ENCODE measurements around the gene PCGF1. TPM values are rescaled to one million over a fixed set of nuclear protein-coding genes. Genes with fewer than 3 reads are reported as not detected.
A peak's percentile ranks its signal among the peaks of the same experiment; 100 is the strongest.

PCGF1 gene
- total and polyA plus RNA-seq, 2 of the 4 experiments (the other 2 are of a cell fraction) = 23.4 to 31.4 TPM

DNA sequence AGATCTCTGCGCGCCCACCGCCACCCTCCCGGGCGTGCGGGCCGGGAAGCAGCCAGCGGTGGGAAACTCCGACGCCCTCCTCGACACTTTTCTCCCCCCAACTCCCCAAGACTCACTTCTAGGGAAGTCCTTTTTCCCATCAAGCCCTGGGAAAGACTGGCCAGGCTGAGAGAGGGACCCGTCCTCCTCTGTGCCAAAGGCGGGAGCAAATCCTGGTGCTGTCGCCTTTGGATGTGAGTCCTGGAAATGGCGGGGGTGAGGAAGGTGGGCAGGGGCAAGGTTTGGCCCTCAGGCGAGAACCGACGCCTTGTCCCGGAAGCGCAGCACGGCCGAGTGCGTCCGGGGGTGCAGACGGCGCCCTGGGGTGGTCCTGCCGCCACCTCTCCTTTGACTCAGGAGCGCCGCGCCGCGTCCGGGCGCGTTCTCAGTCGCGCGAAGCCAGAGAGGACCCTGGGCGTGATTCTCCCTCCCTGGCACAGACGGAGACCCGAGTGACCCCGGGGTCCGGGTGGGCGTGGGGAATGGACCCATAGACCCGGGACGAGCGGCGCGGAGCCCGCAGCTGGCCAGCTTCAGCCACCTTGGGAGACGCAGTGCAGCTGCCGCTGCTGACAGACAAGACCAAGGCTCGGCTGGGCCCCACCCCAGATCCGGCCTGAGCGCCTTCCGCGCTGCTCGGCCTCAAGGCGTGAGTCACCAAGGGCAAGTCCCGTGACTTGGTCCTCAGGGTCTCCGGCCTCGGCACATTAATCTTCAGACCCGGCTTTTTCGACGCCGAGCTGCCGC, 4.6 kb downstream of the PCGF1 start:
- dilution Hi-C loops (cut with HindIII; ENCODE audit: low sequenced_read_pairs, unreplicated experiment) = no loop called here
- Histone ChIP-seq H3K4me3 (ENCODE audit: insufficient read depth, low read depth, low read length) (peak overlapping the region; percentile 43), H3K18ac (ENCODE audit: low read depth, low read length) (peak overlapping the region; percentile 41; the same call in 1 of the 2 replicates), H3K4ac (ENCODE audit: low read depth, low read length) (peak overlapping the region; percentile 94), H3K36me3 (ENCODE audit: control insufficient read depth, insufficient read depth, low read length) (peaks cover 16% of the 10 kb centered on the region), H3K56ac (ENCODE audit: extremely low read depth, insufficient read depth, low read length) (peak overlapping the region; percentile 76; the same call in 1 of the 2 replicates), H3K4me2 (ENCODE audit: low read depth, low read length) (peak overlapping the region; percentile 67), H4K8ac (ENCODE audit: low read depth in 2 of 2, low read length in 2 of 2) (peak overlapping the region; percentile 91 to 94), H3K27me3 (ENCODE audit: control insufficient read depth, insufficient read depth, low read length) (peaks cover 32% of the 10 kb centered on the region), H3K9me1 (ENCODE audit: insufficient read depth, low read length) (peaks cover 9% of the 10 kb centered on the region), H2AK9ac (replicated peaks; ENCODE audit: low read depth, low read length, poor library complexity) (peak overlapping the region; percentile 90), H2AFZ (replicated peaks; ENCODE audit: low read length, poor library complexity) (peak overlapping the region; percentile 97), H2BK5ac (ENCODE audit: low read depth, low read length, poor library complexity, severe bottlenecking) (peak overlapping the region; percentile 27), H3K9me3 (ENCODE audit: control insufficient read depth, insufficient read depth, low read length) (no peaks in the 10 kb centered on the region), H4K20me1 (ENCODE audit: insufficient read depth, low read length) (no peaks in the 10 kb centered on the region), H3K14ac (replicated peaks; ENCODE audit: low read depth, low read length) (peak overlapping the region; percentile 98), H3K23ac (ENCODE audit: low read depth, low read length) (peak overlapping the region; percentile 74; the same call in 1 of the 2 replicates), H4K91ac (ENCODE audit: insufficient read depth, low read depth, low read length) (peak overlapping the region; percentile 92), H3K4me1 (ENCODE audit: control insufficient read depth, insufficient read depth, low read length) (peaks cover 23% of the 10 kb centered on the region), H3K9ac (ENCODE audit: low read depth, low read length) (peak overlapping the region; percentile 39), H3K27ac (ENCODE audit: insufficient read depth, low read length) (peak overlapping the region; percentile 67), H2BK120ac (ENCODE audit: low read depth, low read length) (peak overlapping the region; percentile 78), H2BK15ac (ENCODE audit: low read depth, low read length) (peak overlapping the region; percentile 66; the same call in 1 of the 3 replicates), H4K5ac (ENCODE audit: low read depth, low read length) (peak overlapping the region; percentile 87), H2BK20ac (ENCODE audit: low read depth, low read length) (peak overlapping the region; percentile 43; the same call in 1 of the 2 replicates), H2AK5ac (ENCODE audit: low read depth, low read length) (peak overlapping the region; percentile 96), H3K79me1 (ENCODE audit: low read depth in 1 of 2, low read length in 2 of 2) (peaks cover 12 to 40% of the 10 kb centered on the region in 2 experiments)
- CTCF ChIA-PET = interaction anchor here (0.9 kb wide), 1 partner anchor 82 kb away, joined by 3 read pairs; no protein-coding TSS in a partner anchor
- ATAC-seq (ENCODE audit: low read depth) (peak; percentile 60), DNase-seq (peak; percentile 84)
- WGBS, 2 experiments (ENCODE audit: extremely low coverage in 2 of 2, insufficient read length in 1 of 2) = 2% methylated on average over 22 of the region's 67 CpGs; no CpG with 5 or more reads in 1 of the 2 experiments
- TF ChIP-seq FOS (IDR thresholded peaks at IDR 0.05; ENCODE audit: low read depth, low read length) = peak; percentile 65
- TF ChIP-seq CEBPB (IDR thresholded peaks at IDR 0.05; ENCODE audit: low read depth, low read length) = no peak
- no peak for TF ChIP-seq RFX5 (IDR thresholded peaks at IDR 0.05; ENCODE audit: low read depth, low read length)
- TF ChIP-seq RCOR1 (IDR thresholded peaks at IDR 0.05; ENCODE audit: insufficient replicate concordance, low read length) = no peak
- TF ChIP-seq, protein P1, sequence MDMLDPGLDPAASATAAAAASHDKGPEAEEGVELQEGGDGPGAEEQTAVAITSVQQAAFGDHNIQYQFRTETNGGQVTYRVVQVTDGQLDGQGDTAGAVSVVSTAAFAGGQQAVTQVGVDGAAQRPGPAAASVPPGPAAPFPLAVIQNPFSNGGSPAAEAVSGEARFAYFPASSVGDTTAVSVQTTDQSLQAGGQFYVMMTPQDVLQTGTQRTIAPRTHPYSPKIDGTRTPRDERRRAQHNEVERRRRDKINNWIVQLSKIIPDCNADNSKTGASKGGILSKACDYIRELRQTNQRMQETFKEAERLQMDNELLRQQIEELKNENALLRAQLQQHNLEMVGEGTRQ (IDR thresholded peaks at IDR 0.05; ENCODE audit: low read depth, low read length) = peak; percentile 45; the same call in 1 of the 2 replicates
- TF ChIP-seq, protein P2, sequence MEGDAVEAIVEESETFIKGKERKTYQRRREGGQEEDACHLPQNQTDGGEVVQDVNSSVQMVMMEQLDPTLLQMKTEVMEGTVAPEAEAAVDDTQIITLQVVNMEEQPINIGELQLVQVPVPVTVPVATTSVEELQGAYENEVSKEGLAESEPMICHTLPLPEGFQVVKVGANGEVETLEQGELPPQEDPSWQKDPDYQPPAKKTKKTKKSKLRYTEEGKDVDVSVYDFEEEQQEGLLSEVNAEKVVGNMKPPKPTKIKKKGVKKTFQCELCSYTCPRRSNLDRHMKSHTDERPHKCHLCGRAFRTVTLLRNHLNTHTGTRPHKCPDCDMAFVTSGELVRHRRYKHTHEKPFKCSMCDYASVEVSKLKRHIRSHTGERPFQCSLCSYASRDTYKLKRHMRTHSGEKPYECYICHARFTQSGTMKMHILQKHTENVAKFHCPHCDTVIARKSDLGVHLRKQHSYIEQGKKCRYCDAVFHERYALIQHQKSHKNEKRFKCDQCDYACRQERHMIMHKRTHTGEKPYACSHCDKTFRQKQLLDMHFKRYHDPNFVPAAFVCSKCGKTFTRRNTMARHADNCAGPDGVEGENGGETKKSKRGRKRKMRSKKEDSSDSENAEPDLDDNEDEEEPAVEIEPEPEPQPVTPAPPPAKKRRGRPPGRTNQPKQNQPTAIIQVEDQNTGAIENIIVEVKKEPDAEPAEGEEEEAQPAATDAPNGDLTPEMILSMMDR (conservative IDR thresholded peaks at IDR 0.05; ENCODE audit: low read depth, low read length) = peak; percentile 20; the same call in 1 of the 2 replicates
- TF ChIP-seq POLR2A (IDR thresholded peaks at IDR 0.05; ENCODE audit: low read depth, low read length) = peak; percentile 43; the same call in 1 of the 2 replicates
- peak; percentile 96 for TF ChIP-seq BHLHE40 (IDR thresholded peaks at IDR 0.05; ENCODE audit: low read depth, low read length)
- in situ Hi-C loops (cut with MboI; ENCODE audit: low sequenced_read_pairs) = no loop called here
- BruUV-seq (replicated peaks) = no TSS peak
- POLR2A ChIA-PET (ENCODE audit: unreplicated experiment) = interaction anchor here (1.4 kb wide), 1 partner anchor 20 kb away, joined by 3 read pairs; the partner anchor contains the start of genes CCDC142 and TTC31
- intact Hi-C loops (cut with micrococcal nuclease) = no loop called here
